ENCODE data around the gene AOC1.

AOC1 gene

GRCh38 chr7:150835019-150835418 is 17.3 kb upstream of the AOC1 start:
- no peak for DNase-seq (ENCODE audit: low read depth)

DNA sequence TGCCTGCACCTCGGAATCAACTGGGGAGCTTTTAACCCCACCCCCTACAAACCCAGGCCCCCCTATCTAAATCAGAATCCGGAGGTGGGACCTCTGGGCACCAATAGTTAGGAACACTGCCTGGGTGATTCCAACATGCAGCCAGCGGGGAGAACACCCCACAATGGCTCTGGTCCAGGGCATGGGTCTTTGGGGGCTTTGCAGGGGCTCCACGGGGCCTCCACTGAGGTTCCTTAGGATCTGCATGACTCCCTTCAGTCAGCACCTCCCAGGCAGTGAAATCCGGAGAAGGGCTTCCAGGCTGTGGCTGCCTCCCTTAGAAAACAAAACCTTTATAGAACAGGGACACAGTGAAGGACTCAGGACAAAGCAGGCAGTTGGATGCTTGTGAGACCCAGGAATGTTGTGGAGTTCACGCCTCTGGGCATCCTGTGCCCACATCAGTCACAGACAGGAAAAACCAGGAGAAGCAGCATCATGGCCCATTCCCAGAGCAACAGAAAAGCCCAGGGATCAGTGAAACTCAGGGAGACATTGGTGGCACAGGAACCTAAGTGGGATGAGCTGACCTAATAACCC is 16.5 kb upstream of the AOC1 start:
- DNase-seq (ENCODE audit: low read depth): no peak

GRCh38 chr7:150838965-150839650 is 13.2 kb upstream of the AOC1 start:
- no peak for DNase-seq (ENCODE audit: low read depth)

DNA sequence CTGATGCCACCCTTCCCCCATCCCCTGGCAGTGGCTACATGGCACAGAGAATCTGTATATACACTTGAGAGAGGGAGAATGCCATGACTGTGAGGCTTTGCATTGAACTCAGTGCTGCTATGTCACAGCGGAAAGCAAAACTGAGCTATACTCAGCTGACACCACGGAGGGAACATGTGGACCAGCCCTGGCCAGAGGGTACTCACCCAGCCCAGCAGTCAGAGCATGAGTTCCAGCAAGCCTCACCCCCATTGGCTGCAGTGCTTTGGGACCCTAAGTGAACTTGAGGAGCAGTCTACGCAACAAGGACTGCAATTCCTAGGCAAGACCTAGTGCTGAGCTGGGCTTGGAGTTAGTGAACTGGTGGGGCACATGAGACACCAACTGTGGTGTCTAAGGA is 10.3 kb upstream of the AOC1 start:
- DNase-seq (ENCODE audit: low read depth): no peak

DNA sequence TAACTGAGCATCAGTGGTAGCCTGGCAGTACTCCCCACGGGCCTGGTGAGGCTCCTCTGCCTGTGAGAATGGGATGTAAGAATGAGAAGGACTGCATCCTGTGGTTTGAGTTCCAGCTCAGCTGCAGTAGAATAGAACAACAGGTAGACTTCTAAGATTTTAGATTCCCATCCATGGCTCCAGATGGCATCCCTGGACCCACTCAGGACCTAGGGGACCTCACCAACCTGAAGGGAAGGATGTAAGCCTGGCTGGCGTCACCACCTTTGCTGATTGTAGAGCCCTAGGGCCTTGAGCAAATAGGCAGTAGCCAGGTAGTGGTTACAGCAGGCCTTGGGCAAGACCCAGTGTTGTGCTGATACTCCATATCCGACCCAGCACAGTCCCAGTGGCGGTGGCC is 9.6 kb upstream of the AOC1 start:
- DNase-seq (ENCODE audit: low read depth): no peak

GRCh38 chr7:150845421-150845861 is 6.9 kb upstream of the AOC1 start:
- DNase-seq (ENCODE audit: low read depth): no peak

GRCh38 chr7:150846291-150847115 is 5.8 kb upstream of the AOC1 start:
- DNase-seq (ENCODE audit: low read depth): no peak

GRCh38 chr7:150847536-150847935 is 4.8 kb upstream of the AOC1 start:
- DNase-seq (ENCODE audit: low read depth): no peak

GRCh38 chr7:150848111-150848510 is 4.2 kb upstream of the AOC1 start:
- no peak for DNase-seq (ENCODE audit: low read depth)

GRCh38 chr7:150848561-150849115 is 3.7 kb upstream of the AOC1 start:
- DNase-seq (ENCODE audit: low read depth): no peak

GRCh38 chr7:150849204-150849775 is 3.0 kb upstream of the AOC1 start:
- no peak for DNase-seq (ENCODE audit: low read depth)

GRCh38 chr7:150850273-150850672 is 2.0 kb upstream of the AOC1 start:
- DNase-seq (ENCODE audit: low read depth): no peak

GRCh38 chr7:150851492-150852370 is 586 bp upstream of the AOC1 start:
- DNase-seq (ENCODE audit: low read depth): no peak

DNA sequence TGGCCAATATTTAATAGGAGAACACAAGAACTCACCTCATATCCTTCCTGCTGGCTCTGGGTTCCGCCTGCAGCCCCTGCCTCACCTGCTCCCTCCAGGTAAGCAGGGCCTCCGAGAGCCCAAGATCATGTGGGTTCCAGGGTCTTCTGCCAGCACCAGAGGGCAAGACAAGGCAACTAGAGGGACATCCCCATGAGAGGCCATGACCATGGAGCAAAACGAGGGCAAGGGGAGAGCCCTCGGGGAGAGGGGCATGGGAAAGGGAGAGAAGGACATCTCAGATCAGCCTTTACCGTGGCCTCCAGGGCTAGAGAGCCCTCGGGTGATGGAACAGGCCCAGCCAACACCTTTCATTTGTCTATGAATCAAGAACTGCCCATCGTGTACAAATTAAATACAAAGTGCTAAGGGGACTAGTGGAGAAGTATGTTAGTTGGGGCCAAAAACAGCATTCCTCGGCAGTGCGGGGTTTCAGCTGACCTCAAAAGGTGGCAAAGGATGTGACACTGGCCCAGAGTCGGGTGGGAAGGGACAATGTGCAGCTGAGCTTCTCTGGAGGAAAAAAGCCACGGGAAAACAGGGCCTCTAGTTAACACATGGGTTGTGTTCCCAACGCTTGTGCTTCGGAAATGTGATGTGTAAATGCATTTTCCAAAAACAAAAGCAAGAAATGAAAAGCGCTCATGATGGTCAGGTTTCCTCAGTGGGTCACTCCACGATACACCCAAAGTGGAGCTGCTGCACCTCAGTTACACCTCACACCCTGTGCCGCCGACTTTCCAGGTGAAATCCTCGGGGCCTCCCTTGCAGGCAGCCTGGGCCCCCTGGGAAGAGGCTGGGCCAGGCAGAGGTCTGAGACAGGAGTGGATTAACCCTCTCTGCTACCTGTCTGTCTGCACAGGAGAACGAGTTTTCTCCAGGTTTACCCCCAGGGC is 2.0 kb downstream of the AOC1 start:
- no peak for DNase-seq (ENCODE audit: low read depth)

DNA sequence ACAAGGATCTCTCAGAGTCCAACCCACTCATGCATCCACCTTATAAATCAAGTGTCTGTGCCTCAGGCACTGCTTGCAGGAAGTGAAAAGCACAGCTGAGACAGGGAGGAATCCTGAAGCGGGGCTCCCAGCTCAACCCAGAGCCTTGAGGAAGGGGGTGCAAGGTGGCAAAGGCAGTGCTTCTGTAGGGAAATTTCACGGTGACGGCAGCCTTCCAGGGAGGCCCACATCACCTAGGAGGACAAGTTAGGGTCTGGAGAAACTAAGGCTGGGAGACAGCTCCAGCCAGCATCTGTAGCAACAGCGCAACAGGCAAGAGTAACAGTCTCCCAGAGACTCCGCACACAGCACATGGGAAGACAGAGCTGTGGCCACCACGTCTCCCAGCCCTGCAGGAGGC is 2.7 kb downstream of the AOC1 start:
- DNase-seq (ENCODE audit: low read depth): no peak

DNA sequence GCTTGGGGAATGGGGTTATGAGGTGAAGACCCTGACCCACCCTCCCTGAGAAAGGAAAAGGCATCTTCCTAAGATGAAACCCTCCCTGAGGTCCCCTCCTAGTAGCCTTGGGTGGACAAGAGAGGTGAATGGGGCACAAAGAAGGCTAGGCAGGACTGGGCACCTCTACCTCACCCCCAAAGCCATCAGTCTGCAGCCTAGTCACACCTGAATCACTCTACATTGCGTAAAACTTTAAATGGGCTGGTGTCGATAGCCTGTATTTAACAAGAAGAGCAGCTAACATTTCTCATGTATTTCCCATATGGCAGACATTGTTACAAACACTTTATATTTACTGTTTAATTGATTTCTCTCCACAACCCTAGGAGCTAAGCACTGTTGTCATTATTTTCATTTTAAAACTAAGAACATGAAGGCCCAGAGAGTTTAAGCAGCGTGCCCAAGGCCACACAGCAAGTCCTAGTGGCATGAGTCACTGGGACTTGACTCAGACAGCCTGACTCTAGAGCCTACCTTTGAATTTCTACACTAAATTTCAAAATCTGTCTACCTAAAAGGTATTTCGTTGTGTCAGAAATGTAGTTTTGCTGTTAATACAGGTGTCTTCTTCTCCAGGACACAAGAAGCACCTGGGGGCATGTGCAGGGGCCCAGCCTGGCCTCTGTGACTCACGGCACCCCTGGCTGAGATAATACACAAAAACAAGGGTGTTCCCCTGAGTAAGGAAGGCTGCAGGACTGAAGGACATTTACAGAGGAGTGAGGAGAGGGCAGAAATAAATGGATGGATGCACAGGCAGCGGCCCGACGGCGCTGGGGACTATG is 3.4 kb downstream of the AOC1 start:
- DNase-seq (ENCODE audit: low read depth): no peak

GRCh38 chr7:150856303-150857275 is 4.3 kb downstream of the AOC1 start:
- no peak for DNase-seq (ENCODE audit: low read depth)

Data from activated T-helper 9 cell treated with anti-CD3 and anti-CD28 coated beads, Interleukin-2, amount 50 U/mL, for 16 hours (primary cell).